Germinal center (tissue), 1 donor: ENCODE measurements around the gene SSX7.
"Not testable (repeated sequence)": the region's sequence is repeated elsewhere in the genome, so short reads cannot be mapped to it uniquely, and the experiment has no call there.

Experiments used
- DNase-seq: peaks from one replicate; pipeline ENCODE4 v3.0.0; 2012; ENCODE audit warnings: mixed read lengths, low spot score

SSX7 gene, protein sequence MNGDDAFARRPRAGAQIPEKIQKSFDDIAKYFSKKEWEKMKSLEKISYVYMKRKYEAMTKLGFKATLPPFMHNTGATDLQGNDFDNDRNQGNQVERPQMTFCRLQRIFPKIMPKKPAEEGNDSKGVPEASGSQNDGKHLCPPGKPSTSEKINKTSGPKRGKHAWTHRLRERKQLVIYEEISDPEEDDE

DNA sequence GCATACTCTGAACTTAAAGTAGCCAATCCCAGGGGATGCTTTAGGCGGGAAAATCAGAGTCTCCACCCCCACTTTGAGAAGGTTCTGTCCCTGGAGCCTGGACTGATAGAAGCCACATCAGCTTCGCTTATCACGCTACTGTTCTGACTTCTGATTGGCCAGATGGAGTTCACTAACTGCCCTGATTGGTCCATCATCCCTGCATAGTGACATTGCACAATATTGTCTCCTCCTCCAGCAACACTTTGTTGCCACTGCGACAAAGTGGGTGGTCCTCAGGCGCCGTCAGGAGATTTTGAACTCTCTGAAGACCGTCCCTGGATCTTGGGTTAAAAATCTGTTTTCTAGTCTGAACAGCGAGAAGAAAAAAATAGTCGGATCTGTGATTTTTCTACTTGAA is at the start of gene SSX7:
Gene SSX7, minus strand, starts transcription at position 101 of the 400 bp plus-strand sequence. CDS start 1,428 bp downstream, outside the sequence.
- DNase-seq, result not testable (repeated sequence)

DNA sequence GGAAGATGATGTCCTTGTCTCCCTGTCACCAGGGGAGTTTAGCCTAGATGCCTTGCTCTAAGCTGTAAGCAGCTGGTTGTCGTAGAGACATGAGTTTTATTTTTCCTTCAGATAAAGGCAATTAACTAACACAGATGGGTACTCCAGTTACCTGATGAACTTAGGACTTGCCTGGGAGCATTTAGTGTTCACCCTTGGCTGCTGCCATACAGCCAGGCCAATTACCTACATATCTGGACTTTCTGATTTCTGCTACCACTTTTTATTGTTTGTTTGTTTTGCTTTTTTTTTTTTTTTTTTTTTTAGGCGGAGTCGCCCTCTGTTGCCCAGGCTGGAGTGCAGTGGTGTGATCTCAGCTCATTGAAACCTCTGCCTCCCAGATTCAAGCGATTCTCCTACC is 37.3 kb upstream of the SSX7 start:
- not testable (repeated sequence) for DNase-seq

DNA sequence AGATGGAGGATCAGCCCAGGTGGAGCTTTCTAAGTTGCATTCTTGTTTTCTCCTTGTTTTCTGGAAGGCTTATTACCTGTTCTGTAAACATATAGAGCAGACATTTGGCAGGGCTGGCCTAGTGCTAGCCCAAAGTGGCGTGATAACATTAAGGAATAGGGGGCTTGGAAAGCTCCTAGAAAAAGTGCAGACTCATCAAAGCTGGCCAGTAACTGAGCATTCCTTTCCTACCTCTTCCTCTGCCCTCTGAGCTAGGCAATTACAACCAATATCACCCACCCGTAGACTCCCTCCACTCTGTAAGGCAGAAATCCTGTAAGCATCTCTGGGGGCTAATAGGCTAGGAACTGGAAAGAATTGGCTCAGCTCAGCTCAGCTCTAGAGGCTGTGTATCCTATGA is 7.5 kb upstream of the SSX7 start:
- DNase-seq, result not testable (repeated sequence)

- not testable (repeated sequence) for DNase-seq
Measured at GRCh38 chrX:52655475-52655874, 775 bp upstream of the SSX7 start.

GRCh38 chrX:52650676-52651075 is 4.0 kb downstream of the SSX7 start:
- DNase-seq, result not testable (repeated sequence)

GRCh38 chrX:52648956-52649355 is 5.7 kb downstream of the SSX7 start:
- not testable (repeated sequence) for DNase-seq

DNA sequence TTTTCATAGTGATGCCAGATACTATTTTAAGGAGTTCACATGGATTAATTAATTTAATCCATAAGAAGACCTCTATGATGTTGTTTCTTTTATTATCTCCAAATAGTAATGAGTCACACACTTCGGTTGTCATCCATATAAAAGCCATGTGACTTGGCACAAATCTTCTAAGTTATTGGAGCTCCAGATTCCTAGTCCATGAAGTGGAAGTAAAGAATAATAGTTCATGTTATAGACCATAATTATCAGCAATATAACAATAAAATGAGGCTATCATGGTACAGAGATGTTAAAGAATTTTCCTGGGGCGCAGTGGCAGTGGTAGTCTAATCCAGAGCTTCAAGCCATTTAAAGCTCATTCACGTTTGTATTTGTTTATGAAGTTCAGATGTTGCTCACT is 26.2 kb downstream of the SSX7 start:
- DNase-seq, result not testable (repeated sequence)

GRCh38 chrX:52620661-52621060 is 34.0 kb downstream of the SSX7 start:
- DNase-seq, result not testable (repeated sequence)

DNA sequence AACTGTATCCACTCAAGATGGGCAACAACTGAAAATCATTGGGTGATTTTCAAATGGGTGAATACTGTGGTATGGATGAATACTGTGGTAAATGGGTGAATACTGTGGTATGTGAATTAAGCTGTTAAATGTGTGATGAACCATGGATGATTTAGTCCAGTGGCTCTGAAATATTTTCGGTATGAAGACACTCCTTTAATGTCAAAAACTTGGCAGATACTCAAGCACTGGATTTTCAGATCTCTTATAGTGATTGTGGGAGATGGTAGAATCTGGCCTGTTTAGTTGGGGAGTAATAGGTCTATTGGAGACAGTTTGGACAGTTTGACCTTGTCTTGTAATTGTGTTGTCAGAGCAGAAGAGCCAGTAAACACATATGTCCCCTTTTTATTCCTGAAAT is 45.7 kb downstream of the SSX7 start:
- no peak for DNase-seq

DNA sequence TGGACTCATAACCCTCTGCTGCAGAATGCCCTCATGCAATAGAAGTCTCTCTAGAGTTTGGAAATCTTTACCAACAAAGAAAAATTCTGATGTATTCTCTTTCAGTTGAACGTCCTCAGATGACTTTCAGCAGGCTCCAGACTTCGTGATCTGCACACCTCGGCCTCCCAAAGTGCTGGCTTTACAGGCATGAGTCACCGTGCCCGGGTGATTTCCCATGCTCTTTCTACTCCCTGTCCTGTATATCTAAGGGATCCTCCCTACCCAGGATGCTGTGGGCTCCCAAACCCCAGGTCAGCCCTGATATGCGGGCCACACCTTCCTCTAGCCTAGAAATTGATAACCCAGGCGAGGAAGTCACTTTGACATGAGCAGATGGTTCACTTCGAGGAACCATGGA is 51.5 kb downstream of the SSX7 start:
- not testable (repeated sequence) for DNase-seq

DNA sequence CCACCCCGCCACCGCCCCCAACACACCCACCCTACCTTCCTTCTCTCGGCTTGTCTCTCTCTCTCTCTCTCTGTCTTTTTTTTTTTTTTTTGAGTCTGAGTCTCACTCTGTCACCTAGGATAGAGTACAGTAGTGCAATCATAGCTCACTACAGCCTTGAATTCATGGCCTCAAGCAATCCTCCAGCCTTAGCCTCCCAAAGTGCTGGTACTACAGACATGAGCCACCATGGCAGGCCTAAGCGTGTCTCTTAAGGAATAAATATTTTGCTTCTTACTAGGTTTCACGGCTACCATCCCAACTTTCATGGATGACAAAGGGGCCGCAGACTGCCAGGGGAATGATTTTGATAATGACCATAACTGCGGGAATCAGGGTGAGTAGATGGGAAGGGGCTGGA is 55.8 kb downstream of the SSX7 start:
- DNase-seq, result no peak

- no peak for DNase-seq
Measured at GRCh38 chrX:52594658-52595057, 60.0 kb downstream of the SSX7 start.
